ENCODE results near the gene TRPM3. TPM values are rescaled to one million over a fixed set of nuclear protein-coding genes. Genes with fewer than 3 reads are reported as not detected.

The TRPM3 gene
- total RNA-seq, 6 experiments from 2014 or later, result 0.02 TPM; not detected in 5

DNA sequence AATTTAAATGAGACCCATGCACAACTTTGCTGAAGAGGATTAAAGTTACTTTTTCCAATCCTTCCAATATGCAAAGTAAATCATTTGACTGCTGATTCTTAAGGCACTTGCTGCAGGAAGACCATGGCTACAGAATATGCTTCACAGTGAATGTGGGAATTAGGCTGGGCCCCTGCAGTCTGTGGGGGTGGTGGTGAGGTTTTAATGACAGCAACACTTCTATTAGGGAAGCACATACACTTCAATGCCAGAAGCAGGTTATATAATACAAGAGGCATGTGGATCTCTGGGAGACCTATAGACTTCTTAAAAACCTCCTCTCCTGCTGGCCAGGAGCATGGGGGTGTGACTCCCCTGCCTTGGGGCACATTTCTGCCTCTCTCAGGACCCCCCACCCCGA is 582.4 kb downstream of the TRPM3 start:
- H3K4me3 Mint-ChIP-seq, result peak overlapping the region; percentile 26; the same call in 1 of the 2 replicates
- TF ChIP-seq, protein P1, sequence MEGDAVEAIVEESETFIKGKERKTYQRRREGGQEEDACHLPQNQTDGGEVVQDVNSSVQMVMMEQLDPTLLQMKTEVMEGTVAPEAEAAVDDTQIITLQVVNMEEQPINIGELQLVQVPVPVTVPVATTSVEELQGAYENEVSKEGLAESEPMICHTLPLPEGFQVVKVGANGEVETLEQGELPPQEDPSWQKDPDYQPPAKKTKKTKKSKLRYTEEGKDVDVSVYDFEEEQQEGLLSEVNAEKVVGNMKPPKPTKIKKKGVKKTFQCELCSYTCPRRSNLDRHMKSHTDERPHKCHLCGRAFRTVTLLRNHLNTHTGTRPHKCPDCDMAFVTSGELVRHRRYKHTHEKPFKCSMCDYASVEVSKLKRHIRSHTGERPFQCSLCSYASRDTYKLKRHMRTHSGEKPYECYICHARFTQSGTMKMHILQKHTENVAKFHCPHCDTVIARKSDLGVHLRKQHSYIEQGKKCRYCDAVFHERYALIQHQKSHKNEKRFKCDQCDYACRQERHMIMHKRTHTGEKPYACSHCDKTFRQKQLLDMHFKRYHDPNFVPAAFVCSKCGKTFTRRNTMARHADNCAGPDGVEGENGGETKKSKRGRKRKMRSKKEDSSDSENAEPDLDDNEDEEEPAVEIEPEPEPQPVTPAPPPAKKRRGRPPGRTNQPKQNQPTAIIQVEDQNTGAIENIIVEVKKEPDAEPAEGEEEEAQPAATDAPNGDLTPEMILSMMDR (IDR thresholded peaks at IDR 0.05), result no peak
- no peaks in the 10 kb centered on the region for H3K9me3 Mint-ChIP-seq
- H3K27ac Mint-ChIP-seq, result peak overlapping the region; percentile 71
- no peaks in the 10 kb centered on the region for H3K36me3 Mint-ChIP-seq (ENCODE audit: low read depth)
- no peaks in the 10 kb centered on the region; the same call in 1 of the 2 replicates for H3K27me3 Mint-ChIP-seq (ENCODE audit: insufficient read depth)
- peaks cover 40% of the 10 kb centered on the region for H3K4me1 Mint-ChIP-seq (ENCODE audit: low read depth)
- DNase-seq, result no peak

DNA sequence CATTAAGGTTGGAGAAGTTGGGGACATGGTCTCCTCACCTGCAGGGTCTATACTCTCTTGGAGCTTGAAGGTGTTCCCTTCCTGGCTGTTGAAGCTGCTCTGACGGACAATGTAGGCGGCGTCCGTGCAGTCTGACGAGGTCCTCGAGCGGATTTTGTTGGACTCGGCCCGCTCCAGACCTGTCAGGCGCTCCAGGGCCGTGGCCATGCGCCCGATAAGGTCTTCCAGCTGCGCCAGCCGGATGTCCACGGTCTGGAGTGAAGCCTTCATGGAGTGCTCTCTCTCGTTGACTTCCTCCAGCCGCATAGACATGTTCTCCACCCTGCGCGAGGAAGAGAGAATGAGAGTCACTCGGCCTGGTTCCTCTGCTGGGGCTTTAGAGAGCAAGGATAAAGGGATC is 584.3 kb downstream of the TRPM3 start:
- no peak for DNase-seq
- TF ChIP-seq, protein P1 (IDR thresholded peaks at IDR 0.05), result no peak
- H3K4me3 Mint-ChIP-seq, result no peak overlapping the region
- H3K9me3 Mint-ChIP-seq, result no peaks in the 10 kb centered on the region
- H3K36me3 Mint-ChIP-seq (ENCODE audit: low read depth), result no peaks in the 10 kb centered on the region
- peaks cover 52% of the 10 kb centered on the region for H3K4me1 Mint-ChIP-seq (ENCODE audit: low read depth)
- H3K27me3 Mint-ChIP-seq (ENCODE audit: insufficient read depth), result no peaks in the 10 kb centered on the region; the same call in 1 of the 2 replicates
- no peak overlapping the region for H3K27ac Mint-ChIP-seq

GRCh38 chr9:70535546-70536323 is 585.7 kb downstream of the TRPM3 start:
- Mint-ChIP-seq H3K36me3 (ENCODE audit: low read depth) (no peaks in the 10 kb centered on the region), H3K4me1 (ENCODE audit: low read depth) (peaks cover 63% of the 10 kb centered on the region), H3K9me3 (no peaks in the 10 kb centered on the region), H3K27ac (no peak overlapping the region), H3K4me3 (no peak overlapping the region), H3K27me3 (ENCODE audit: insufficient read depth) (no peaks in the 10 kb centered on the region; the same call in 1 of the 2 replicates)
- TF ChIP-seq, protein P1 (IDR thresholded peaks at IDR 0.05), result no peak
- DNase-seq, result no peak

DNA sequence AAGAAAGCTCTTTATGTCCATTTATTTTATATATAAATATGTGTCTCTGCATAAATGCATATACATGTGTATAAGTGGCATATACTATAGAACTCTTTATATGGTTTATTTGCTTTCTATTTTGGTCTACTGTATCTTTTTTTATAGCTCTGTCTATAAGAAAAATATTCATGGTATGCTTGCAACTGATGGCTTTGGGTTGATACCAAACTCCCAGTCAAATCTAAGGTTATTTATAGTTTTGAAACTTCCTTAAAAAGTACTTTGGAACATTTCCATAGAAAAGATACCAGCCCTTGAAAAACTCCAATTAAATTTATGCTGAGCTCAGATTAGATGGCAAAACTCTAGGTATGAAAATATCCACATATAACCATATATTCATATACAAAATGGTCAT is 587.0 kb downstream of the TRPM3 start:
- Mint-ChIP-seq H3K27ac (peak overlapping the region; percentile 58), H3K9me3 (no peaks in the 10 kb centered on the region), H3K4me3 (peak overlapping the region; percentile 18), H3K27me3 (ENCODE audit: insufficient read depth) (no peaks in the 10 kb centered on the region; the same call in 1 of the 2 replicates), H3K4me1 (ENCODE audit: low read depth) (peaks cover 54% of the 10 kb centered on the region), H3K36me3 (ENCODE audit: low read depth) (no peaks in the 10 kb centered on the region)
- TF ChIP-seq, protein P1 (IDR thresholded peaks at IDR 0.05), result no peak
- DNase-seq, result peak; percentile 52

GRCh38 chr9:70534061-70534460 is 587.4 kb downstream of the TRPM3 start:
- no peaks in the 10 kb centered on the region for H3K9me3 Mint-ChIP-seq
- DNase-seq, result peak; percentile 45
- peak overlapping the region; percentile 60 for H3K27ac Mint-ChIP-seq
- H3K4me3 Mint-ChIP-seq, result peak overlapping the region; percentile 72
- H3K4me1 Mint-ChIP-seq (ENCODE audit: low read depth), result peaks cover 50% of the 10 kb centered on the region
- H3K36me3 Mint-ChIP-seq (ENCODE audit: low read depth), result no peaks in the 10 kb centered on the region
- TF ChIP-seq, protein P1 (IDR thresholded peaks at IDR 0.05), result no peak
- no peaks in the 10 kb centered on the region; the same call in 1 of the 2 replicates for H3K27me3 Mint-ChIP-seq (ENCODE audit: insufficient read depth)

All from HFFc6 (cell line).